Ureter (tissue), 1 donor: ENCODE data around the gene OR2V2. TPM values are rescaled to one million over a fixed set of nuclear protein-coding genes. Genes with fewer than 3 reads are reported as not detected.

ENCODE experiments used
- DNase-seq: peaks from one replicate; pipeline ENCODE4 v3.0.0-alpha.2; 2020; ENCODE audit warnings: low spot score
- total RNA-seq: library from RNA; stranded (reverse); gene quantifications from one replicate; pipeline ENCODE4 v1.2.4, GENCODE V29; 2023
- donor health status: DM: yes; HTN: yes; CAD: no.

OR2V2 gene
- total RNA-seq, 1 donor from 2014 or later = not detected

- peak; percentile 83 for DNase-seq
Measured at GRCh38 chr5:181207214-181207959, 60.0 kb downstream of the OR2V2 start.

GRCh38 chr5:181207960-181208253 lies 60.5 kb downstream of the OR2V2 start:
- DNase-seq = no peak

Other genes starting within 250 kb of the OR2V2 start
- not detected for gene BTNL8, start 248.4 kb upstream of the OR2V2 start, total RNA-seq
- gene BTNL3, start 158.7 kb upstream of the OR2V2 start, total RNA-seq = not detected
- gene BTNL9, start 107.3 kb upstream of the OR2V2 start, total RNA-seq = 26.0 TPM
- gene OR2V1, start 16.4 kb upstream of the OR2V2 start, total RNA-seq = not detected
- 3.0 TPM for gene TRIM7, start 57.6 kb downstream of the OR2V2 start, total RNA-seq
- gene TRIM41, start 75.7 kb downstream of the OR2V2 start, total RNA-seq = 34.5 TPM
- 1,824 TPM for gene RACK1, start 96.3 kb downstream of the OR2V2 start, total RNA-seq
- gene TRIM52, start 113.6 kb downstream of the OR2V2 start, total RNA-seq = 22.5 TPM
- gene OR4F3, start 219.7 kb downstream of the OR2V2 start, total RNA-seq = not detected